AG04449 (cell line): ENCODE data around the gene OR10K1.

ENCODE experiments used
- CTCF ChIA-PET: fragments of 350-600 bp; formaldehyde crosslinking; extraction: SDS; loops from one replicate; lab custom pipeline; 2021; ENCODE audit warnings: antibody characterized with exemption; lab: Yijun Ruan, JAX
- POLR2A ChIA-PET: fragments of 400-600, 350-600 bp; formaldehyde crosslinking; extraction: SDS; loops from one replicate; lab custom pipeline; 2020; ENCODE audit warnings: antibody characterized with exemption, inconsistent platforms; lab: Yijun Ruan, JAX
- DNase-seq: peaks from one replicate; pipeline ENCODE4 v3.0.0-alpha.2; 2010; ENCODE audit warnings: low read depth, low spot score
- H3K4me3 ChIP-seq: 2 replicates; pipeline ENCODE4 v1.5.1; 2011; ENCODE audit warnings: low read depth, mild to moderate bottlenecking, control low read depth, low read length
- TF ChIP-seq, protein P1 (sequence below): IDR thresholded peaks from one replicate; pipeline ENCODE4 v1.5.1; 2011; ENCODE audit warnings: mild to moderate bottlenecking, moderate library complexity, low read length, control low read depth, inconsistent platforms; ENCODE audit not compliant: insufficient read depth; ENCODE audit errors: missing control alignments

OR10K1 gene

GRCh38 chr1:158507511-158507910 lies 45.9 kb downstream of the OR10K1 start:
- POLR2A ChIA-PET, result no interaction called here
- H3K4me3 ChIP-seq, result no peak overlapping the region
- DNase-seq, result no peak
- TF ChIP-seq, protein P1, sequence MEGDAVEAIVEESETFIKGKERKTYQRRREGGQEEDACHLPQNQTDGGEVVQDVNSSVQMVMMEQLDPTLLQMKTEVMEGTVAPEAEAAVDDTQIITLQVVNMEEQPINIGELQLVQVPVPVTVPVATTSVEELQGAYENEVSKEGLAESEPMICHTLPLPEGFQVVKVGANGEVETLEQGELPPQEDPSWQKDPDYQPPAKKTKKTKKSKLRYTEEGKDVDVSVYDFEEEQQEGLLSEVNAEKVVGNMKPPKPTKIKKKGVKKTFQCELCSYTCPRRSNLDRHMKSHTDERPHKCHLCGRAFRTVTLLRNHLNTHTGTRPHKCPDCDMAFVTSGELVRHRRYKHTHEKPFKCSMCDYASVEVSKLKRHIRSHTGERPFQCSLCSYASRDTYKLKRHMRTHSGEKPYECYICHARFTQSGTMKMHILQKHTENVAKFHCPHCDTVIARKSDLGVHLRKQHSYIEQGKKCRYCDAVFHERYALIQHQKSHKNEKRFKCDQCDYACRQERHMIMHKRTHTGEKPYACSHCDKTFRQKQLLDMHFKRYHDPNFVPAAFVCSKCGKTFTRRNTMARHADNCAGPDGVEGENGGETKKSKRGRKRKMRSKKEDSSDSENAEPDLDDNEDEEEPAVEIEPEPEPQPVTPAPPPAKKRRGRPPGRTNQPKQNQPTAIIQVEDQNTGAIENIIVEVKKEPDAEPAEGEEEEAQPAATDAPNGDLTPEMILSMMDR, result no peak
- CTCF ChIA-PET, result no interaction called here

DNA sequence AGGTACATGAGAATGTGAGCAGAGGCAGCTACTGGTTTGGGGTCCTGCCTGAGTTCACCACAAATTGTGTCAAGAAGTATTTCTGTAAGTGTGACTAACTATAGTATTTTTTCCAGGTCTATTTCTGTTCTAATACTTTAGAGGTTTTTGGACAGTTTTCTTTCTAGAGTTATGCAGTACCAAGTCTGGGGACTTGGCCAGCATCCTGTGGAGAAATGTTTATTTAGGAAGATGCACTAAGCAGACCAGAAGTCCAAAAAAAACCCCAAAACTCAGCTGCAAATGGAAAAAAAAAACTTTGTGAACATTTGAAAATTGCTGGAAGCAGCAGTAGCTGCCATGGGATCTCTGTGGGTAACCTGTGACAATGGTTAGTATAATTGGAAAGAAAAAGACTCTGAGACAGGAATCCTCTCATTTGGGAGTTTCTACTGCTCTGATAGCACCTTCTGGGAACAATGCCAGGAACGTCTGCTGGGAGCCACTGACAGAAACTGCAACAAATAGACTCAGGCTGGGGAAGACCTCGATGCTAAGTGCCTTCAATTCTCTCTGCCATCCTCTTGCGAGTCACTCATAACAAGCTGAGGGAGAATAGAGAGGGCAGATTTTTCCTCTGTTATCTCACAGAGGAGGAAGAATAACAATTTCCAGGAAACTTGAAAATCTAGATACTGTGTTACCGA lies 48.0 kb downstream of the OR10K1 start:
- TF ChIP-seq, protein P1, result no peak
- no peak for DNase-seq
- ChIA-PET POLR2A (no interaction called here), CTCF (no interaction called here)
- H3K4me3 ChIP-seq, result no peak overlapping the region

GRCh38 chr1:158516966-158517365 lies 55.3 kb downstream of the OR10K1 start:
- TF ChIP-seq, protein P1, result no peak
- no peak for DNase-seq
- POLR2A ChIA-PET, result no interaction called here
- no peak overlapping the region for H3K4me3 ChIP-seq
- CTCF ChIA-PET, result no interaction called here
